ENCODE measurements around the gene ZCWPW1. TPM values are rescaled to one million over a fixed set of nuclear protein-coding genes. Genes with fewer than 3 reads are reported as not detected.

The ZCWPW1 gene
- total and polyA plus RNA-seq, 2 experiments from 2014 or later = 0.59 to 2.7 TPM

DNA sequence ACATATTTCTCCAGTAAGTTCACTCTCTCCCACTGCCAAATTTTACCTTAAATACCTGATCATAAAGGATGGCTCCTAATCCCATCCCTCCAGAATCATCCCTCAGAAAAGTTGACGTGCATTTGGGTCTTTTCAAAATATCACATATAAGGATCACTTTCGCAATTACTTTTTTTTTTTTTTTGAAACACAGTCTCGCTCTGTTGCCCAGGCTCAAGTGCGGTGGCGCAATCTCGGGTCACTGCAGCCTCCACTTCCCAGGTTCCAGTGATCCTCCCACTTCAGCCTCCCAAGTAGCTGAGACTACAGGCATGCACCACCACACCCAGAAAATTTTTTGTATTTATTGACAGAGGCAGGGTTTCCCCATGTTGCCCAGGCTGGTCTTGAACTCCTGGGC is 17.4 kb downstream of the ZCWPW1 start:
- H3K4me1 Mint-ChIP-seq = peaks cover 6% of the 10 kb centered on the region; the same call in 2 of the 3 replicates
- Histone ChIP-seq H4K20me1 (replicated peaks; ENCODE audit: insufficient read depth) (no peaks in the 10 kb centered on the region), H3K36me3 (ENCODE audit: insufficient read depth) (no peaks in the 10 kb centered on the region), H3F3A (replicated peaks; ENCODE audit: low read depth) (no peaks in the 10 kb centered on the region), H3K9me2 (ENCODE audit: insufficient read depth) (no peaks in the 10 kb centered on the region), H3K79me2 (replicated peaks; ENCODE audit: insufficient read depth) (no peaks in the 10 kb centered on the region), H3K4me3 (no peak overlapping the region), H2AFZ (no peak overlapping the region), H3K27ac (ENCODE audit: low read depth) (no peak overlapping the region), H3K27me3 (ENCODE audit: insufficient read depth) (no peaks in the 10 kb centered on the region), H3K4me2 (no peak overlapping the region), H3K4me1 (ENCODE audit: insufficient read depth) (no peaks in the 10 kb centered on the region)
- no peak for ATAC-seq
- no peak overlapping the region for H3K4me3 Mint-ChIP-seq
- no peak for DNase-seq (ENCODE audit: low spot score)
- H3K27ac Mint-ChIP-seq = no peak overlapping the region
- H3K9me3 Mint-ChIP-seq = no peaks in the 10 kb centered on the region
- H3K27me3 Mint-ChIP-seq (ENCODE audit: insufficient read depth, low read depth, poor library complexity) = no peaks in the 10 kb centered on the region
- TF ChIP-seq ETS1 (IDR thresholded peaks at IDR 0.05) (no peak), ZNF462 (CRISPR knock-in tag; IDR thresholded peaks at IDR 0.05) (no peak), NANOG (IDR thresholded peaks at IDR 0.05; ENCODE audit: borderline replicate concordance) (no peak), ZNF331 (CRISPR knock-in tag; IDR thresholded peaks at IDR 0.05; ENCODE audit: low read depth) (no peak), POLR2AphosphoS5 (IDR thresholded peaks at IDR 0.05; ENCODE audit: low read depth) (no peak), EZH2 (IDR thresholded peaks at IDR 0.05; ENCODE audit: low read depth, unreplicated experiment) (no peak), EZH2phosphoT487 (IDR thresholded peaks at IDR 0.05; ENCODE audit: unreplicated experiment) (no peak)
- TF ChIP-seq, protein P1, sequence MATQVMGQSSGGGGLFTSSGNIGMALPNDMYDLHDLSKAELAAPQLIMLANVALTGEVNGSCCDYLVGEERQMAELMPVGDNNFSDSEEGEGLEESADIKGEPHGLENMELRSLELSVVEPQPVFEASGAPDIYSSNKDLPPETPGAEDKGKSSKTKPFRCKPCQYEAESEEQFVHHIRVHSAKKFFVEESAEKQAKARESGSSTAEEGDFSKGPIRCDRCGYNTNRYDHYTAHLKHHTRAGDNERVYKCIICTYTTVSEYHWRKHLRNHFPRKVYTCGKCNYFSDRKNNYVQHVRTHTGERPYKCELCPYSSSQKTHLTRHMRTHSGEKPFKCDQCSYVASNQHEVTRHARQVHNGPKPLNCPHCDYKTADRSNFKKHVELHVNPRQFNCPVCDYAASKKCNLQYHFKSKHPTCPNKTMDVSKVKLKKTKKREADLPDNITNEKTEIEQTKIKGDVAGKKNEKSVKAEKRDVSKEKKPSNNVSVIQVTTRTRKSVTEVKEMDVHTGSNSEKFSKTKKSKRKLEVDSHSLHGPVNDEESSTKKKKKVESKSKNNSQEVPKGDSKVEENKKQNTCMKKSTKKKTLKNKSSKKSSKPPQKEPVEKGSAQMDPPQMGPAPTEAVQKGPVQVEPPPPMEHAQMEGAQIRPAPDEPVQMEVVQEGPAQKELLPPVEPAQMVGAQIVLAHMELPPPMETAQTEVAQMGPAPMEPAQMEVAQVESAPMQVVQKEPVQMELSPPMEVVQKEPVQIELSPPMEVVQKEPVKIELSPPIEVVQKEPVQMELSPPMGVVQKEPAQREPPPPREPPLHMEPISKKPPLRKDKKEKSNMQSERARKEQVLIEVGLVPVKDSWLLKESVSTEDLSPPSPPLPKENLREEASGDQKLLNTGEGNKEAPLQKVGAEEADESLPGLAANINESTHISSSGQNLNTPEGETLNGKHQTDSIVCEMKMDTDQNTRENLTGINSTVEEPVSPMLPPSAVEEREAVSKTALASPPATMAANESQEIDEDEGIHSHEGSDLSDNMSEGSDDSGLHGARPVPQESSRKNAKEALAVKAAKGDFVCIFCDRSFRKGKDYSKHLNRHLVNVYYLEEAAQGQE (IDR thresholded peaks at IDR 0.05; ENCODE audit: unreplicated experiment) = no peak
- TF ChIP-seq, protein P2, sequence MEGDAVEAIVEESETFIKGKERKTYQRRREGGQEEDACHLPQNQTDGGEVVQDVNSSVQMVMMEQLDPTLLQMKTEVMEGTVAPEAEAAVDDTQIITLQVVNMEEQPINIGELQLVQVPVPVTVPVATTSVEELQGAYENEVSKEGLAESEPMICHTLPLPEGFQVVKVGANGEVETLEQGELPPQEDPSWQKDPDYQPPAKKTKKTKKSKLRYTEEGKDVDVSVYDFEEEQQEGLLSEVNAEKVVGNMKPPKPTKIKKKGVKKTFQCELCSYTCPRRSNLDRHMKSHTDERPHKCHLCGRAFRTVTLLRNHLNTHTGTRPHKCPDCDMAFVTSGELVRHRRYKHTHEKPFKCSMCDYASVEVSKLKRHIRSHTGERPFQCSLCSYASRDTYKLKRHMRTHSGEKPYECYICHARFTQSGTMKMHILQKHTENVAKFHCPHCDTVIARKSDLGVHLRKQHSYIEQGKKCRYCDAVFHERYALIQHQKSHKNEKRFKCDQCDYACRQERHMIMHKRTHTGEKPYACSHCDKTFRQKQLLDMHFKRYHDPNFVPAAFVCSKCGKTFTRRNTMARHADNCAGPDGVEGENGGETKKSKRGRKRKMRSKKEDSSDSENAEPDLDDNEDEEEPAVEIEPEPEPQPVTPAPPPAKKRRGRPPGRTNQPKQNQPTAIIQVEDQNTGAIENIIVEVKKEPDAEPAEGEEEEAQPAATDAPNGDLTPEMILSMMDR (conservative IDR thresholded peaks at IDR 0.05; ENCODE audit: low read depth in 2 of 2) = no peak
- H3K36me3 Mint-ChIP-seq (ENCODE audit: low read depth) = no peaks in the 10 kb centered on the region

Measured in GM23338 (cell line).